Activated CD8-positive, alpha-beta T cell treated with anti-CD3 and anti-CD28 coated beads for 36 hours (primary cell): ENCODE measurements around the gene RABEP2. TPM values are rescaled to one million over a fixed set of nuclear protein-coding genes. Genes with fewer than 3 reads are reported as not detected.
"Not testable (repeated sequence)": the region's sequence is repeated elsewhere in the genome, so short reads cannot be mapped to it uniquely, and the experiment has no call there.

Experiments
- ATAC-seq: fragments of 200-7000 bp; cut with Tn5 transposase; one replicate; pipeline ENCODE4 v1.10.0; 2021; ENCODE audit warnings: mild to moderate bottlenecking, moderate library complexity
- CTCF ChIA-PET: fragments of 350-600 bp; sonication (Branson Sonifier 250); formaldehyde crosslinking; loops from one replicate; lab custom pipeline; 2021; ENCODE audit warnings: antibody characterized with exemption; lab: Charles Lee
- POLR2A ChIA-PET: fragments of 350-600 bp; sonication (Branson Sonifier 250); formaldehyde crosslinking; loops from one replicate; lab custom pipeline; 2021; ENCODE audit warnings: antibody characterized with exemption; lab: Charles Lee
- DNase-seq: peaks from one replicate; pipeline ENCODE4 v3.0.0-alpha.2; 2020
- H3K27ac Mint-ChIP-seq: one replicate; pipeline ENCODE4 v1.8.0; 2021; ENCODE audit warnings: mild to moderate bottlenecking, mixed read lengths
- H3K27me3 Mint-ChIP-seq: one replicate; pipeline ENCODE4 v1.8.0; 2021; ENCODE audit warnings: mixed read lengths
- H3K36me3 Mint-ChIP-seq: one replicate; pipeline ENCODE4 v1.8.0; 2021; ENCODE audit warnings: low read depth, mixed read lengths
- H3K4me1 Mint-ChIP-seq: one replicate; pipeline ENCODE4 v1.8.0; 2021; ENCODE audit warnings: low read depth, mixed read lengths
- H3K4me3 Mint-ChIP-seq: one replicate; pipeline ENCODE4 v1.8.0; 2021; ENCODE audit warnings: mild to moderate bottlenecking, moderate library complexity, mixed read lengths
- H3K9me3 Mint-ChIP-seq: one replicate; pipeline ENCODE4 v1.8.0; 2021; ENCODE audit warnings: mixed read lengths
- intact Hi-C: fragments of 100-400 bp; cut with micrococcal nuclease; formaldehyde crosslinking; loops from one replicate; pipeline ENCODE4 v1.10.0; 2022
- total RNA-seq, 2 experiments: library from RNA; stranded (reverse); gene quantifications; one replicate each; pipeline ENCODE4 v1.2.3, GENCODE V29; 2021
- TF ChIP-seq, protein P1 (sequence below): fragments of 200-600 bp; IDR thresholded peaks from one replicate; pipeline ENCODE4 v1.8.0; 2022; ENCODE audit warnings: antibody characterized with exemption, mild to moderate bottlenecking

Gene RABEP2
- total RNA-seq, 2 experiments from 2014 or later = 13.1 to 14.0 TPM

DNA sequence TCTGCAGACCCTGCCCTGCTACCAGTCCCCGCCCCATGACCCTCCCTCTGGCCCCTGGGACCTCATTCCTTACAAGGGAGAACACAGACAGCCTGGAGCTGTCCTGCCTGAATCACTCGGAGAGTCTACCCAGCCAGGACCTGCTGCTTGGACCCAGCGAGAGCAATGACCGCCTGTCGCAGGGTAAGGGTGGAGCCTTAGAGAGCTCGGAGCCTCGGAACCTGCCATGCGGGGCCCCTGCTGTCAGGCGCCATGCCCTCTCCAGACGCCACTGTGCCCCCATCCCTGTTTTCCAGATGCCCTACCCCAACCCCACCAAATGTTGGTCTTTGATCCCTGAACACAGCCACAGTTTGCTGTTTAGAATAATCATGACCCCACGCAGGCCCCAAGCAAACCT is 55.8 kb downstream of the RABEP2 start:
- peaks cover 15% of the 10 kb centered on the region for H3K4me1 Mint-ChIP-seq
- no peak overlapping the region for H3K27ac Mint-ChIP-seq
- H3K9me3 Mint-ChIP-seq = no peaks in the 10 kb centered on the region
- no peak for ATAC-seq
- H3K27me3 Mint-ChIP-seq = no peaks in the 10 kb centered on the region
- H3K4me3 Mint-ChIP-seq = no peak overlapping the region
- DNase-seq = no peak
- peaks cover 11% of the 10 kb centered on the region for H3K36me3 Mint-ChIP-seq
- POLR2A ChIA-PET = no interaction called here
- intact Hi-C loops = no loop called here
- CTCF ChIA-PET = interaction anchor here (8.8 kb wide), 1 partner anchor 75 kb away, joined by 49 read pairs; no protein-coding TSS in a partner anchor
- TF ChIP-seq, protein P1, sequence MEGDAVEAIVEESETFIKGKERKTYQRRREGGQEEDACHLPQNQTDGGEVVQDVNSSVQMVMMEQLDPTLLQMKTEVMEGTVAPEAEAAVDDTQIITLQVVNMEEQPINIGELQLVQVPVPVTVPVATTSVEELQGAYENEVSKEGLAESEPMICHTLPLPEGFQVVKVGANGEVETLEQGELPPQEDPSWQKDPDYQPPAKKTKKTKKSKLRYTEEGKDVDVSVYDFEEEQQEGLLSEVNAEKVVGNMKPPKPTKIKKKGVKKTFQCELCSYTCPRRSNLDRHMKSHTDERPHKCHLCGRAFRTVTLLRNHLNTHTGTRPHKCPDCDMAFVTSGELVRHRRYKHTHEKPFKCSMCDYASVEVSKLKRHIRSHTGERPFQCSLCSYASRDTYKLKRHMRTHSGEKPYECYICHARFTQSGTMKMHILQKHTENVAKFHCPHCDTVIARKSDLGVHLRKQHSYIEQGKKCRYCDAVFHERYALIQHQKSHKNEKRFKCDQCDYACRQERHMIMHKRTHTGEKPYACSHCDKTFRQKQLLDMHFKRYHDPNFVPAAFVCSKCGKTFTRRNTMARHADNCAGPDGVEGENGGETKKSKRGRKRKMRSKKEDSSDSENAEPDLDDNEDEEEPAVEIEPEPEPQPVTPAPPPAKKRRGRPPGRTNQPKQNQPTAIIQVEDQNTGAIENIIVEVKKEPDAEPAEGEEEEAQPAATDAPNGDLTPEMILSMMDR = no peak

DNA sequence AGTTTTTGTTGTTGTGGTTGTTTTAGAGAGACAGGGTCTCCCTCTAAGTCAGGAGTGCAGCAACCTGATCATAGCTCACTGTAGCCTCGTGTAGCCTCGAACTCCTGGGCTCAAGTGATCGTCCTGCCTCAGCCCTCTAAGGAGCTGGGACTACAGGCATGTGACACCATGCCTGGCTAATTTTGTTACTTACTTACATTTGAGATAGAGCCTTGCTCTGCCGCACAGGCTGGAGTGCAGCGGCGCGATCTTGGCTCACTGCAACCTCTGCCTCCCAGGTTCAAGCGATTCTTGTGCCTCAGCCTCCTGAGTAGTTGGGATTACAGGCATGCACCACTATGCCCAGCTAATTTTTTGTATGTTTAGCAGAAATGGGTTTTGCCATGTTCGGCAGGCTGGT is 57.4 kb downstream of the RABEP2 start:
- H3K27ac Mint-ChIP-seq, H3K9me3 Mint-ChIP-seq, ATAC-seq, H3K27me3 Mint-ChIP-seq, H3K4me3 Mint-ChIP-seq, CTCF ChIA-PET, DNase-seq, intact Hi-C loops: not testable (repeated sequence)
- Mint-ChIP-seq H3K36me3 (peaks cover 11% of the 10 kb centered on the region), H3K4me1 (peaks cover 15% of the 10 kb centered on the region)
- POLR2A ChIA-PET = interaction anchor here (7.4 kb wide), 1 partner anchor 11 kb away, joined by 40 read pairs; the partner anchor contains the start of gene ATP2A1

DNA sequence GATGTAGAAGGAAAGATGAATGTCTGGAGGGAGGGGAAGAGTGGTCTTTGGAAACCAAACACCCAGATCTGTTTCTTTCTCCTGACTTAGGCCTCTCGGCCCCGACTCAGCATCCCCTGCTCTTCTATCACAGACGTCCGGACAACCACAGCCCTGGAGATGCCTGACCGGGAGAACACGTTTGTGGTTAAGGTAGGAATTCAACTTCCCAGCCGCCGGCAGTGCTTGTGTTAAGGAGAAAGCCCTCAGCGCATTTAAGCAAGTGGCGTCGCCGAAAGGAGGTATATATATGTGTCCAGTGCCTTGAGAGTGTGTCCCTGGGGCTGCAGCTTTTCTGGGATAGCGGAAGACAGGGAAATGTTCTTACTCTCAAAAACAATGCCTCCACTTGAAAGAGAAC is 57.8 kb downstream of the RABEP2 start:
- Mint-ChIP-seq H3K4me1 (peaks cover 15% of the 10 kb centered on the region), H3K9me3 (no peaks in the 10 kb centered on the region), H3K27me3 (no peaks in the 10 kb centered on the region), H3K27ac (no peak overlapping the region), H3K36me3 (peaks cover 9% of the 10 kb centered on the region), H3K4me3 (no peak overlapping the region)
- ChIA-PET CTCF (no interaction called here), POLR2A (interaction anchor here (6.3 to 7.4 kb wide), 2 partner anchors 12 to 22 kb away, joined by 40 to 86 read pairs; partner anchors contain the start of genes ATP2A1 and TUFM)
- intact Hi-C loops = no loop called here
- DNase-seq (no peak), ATAC-seq (no peak)
- TF ChIP-seq, protein P1 = no peak

DNA sequence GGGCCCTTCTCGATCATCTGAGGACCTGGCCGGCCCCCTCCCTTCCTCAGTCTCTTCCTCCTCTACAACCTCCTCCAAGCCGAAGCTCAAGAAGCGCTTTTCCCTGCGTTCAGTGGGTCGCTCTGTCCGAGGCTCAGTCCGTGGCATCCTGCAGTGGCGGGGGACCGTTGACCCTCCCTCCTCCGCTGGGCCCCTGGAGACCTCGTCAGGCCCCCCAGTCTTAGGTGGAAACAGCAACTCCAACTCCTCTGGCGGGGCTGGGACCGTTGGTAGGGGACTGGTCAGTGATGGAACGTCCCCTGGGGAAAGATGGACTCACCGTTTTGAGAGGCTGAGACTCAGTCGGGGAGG is 58.6 kb downstream of the RABEP2 start:
- TF ChIP-seq, protein P1 = no peak
- DNase-seq = no peak
- Mint-ChIP-seq H3K27ac (no peak overlapping the region), H3K36me3 (peaks cover 14% of the 10 kb centered on the region), H3K4me1 (peaks cover 21% of the 10 kb centered on the region), H3K27me3 (no peaks in the 10 kb centered on the region), H3K4me3 (no peak overlapping the region), H3K9me3 (no peaks in the 10 kb centered on the region)
- ChIA-PET CTCF (no interaction called here), POLR2A (interaction anchor here (6.3 to 7.4 kb wide), 2 partner anchors 12 to 21 kb away, joined by 40 to 86 read pairs; partner anchors contain the start of genes ATP2A1 and TUFM)
- ATAC-seq = no peak
- intact Hi-C loops = no loop called here

DNA sequence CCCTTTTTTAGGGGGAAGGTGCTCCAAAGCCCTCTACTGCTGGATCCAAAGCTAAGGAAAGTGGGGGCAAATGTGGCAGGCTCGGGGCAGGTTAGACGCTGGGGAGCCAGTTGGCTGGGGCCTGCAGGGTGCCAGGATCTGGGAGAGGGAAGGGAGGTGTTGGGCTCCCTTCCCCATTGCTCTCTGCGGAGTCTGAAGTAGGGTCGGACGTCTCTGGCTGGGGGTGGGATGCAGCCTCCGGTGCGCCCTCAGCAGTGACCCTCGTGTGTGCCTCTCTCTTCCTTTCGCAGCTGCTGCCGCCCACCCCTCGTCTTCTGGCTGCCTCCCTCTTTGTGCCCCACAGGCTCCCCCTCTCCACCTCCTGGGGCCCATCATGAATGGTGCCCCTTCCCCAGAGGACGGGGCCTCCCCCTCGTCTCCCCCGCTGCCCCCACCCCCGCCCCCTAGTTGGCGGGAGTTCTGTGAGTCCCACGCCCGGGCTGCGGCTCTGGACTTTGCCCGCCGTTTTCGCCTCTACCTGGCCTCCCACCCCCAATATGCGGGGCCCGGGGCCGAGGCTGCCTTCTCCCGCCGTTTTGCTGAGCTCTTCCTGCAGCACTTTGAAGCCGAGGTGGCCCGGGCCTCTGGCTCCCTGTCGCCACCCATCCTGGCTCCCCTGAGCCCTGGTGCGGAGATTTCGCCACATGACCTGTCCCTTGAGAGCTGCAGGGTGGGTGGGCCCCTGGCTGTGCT is 59.1 kb downstream of the RABEP2 start:
- H3K4me1 Mint-ChIP-seq = peaks cover 21% of the 10 kb centered on the region
- no peak overlapping the region for H3K4me3 Mint-ChIP-seq
- TF ChIP-seq, protein P1 = no peak
- H3K36me3 Mint-ChIP-seq = peaks cover 14% of the 10 kb centered on the region
- H3K27ac Mint-ChIP-seq = peak overlapping the region; percentile 1
- no peaks in the 10 kb centered on the region for H3K9me3 Mint-ChIP-seq
- no peak for ATAC-seq
- ChIA-PET CTCF (interaction anchor here (0.7 to 5.3 kb wide), 3 partner anchors 8 to 79 kb away, joined by 3 to 39 read pairs (median 28); no protein-coding TSS in a partner anchor), POLR2A (interaction anchor here (1.3 to 7.4 kb wide), 5 partner anchors 9 to 61 kb away, joined by 3 to 86 read pairs (median 34); partner anchors contain the start of genes ATP2A1, ATXN2L and TUFM)
- no peaks in the 10 kb centered on the region for H3K27me3 Mint-ChIP-seq
- intact Hi-C loops = no loop called here
- no peak for DNase-seq
